Activated naive CD4-positive, alpha-beta T cell treated with anti-CD3 and anti-CD28 coated beads, Interleukin-2, amount 10 ng/mL, durations not matched to agents 7 days and 5 days (primary cell): ENCODE results near the gene ATXN1.

Experiments
- CTCF ChIA-PET: fragments of 350-600 bp; sonication (Branson Sonifier 250); formaldehyde crosslinking; loops from one replicate; lab custom pipeline; 2021; ENCODE audit warnings: antibody characterized with exemption; lab: Charles Lee
- DNase-seq: peaks from one replicate; pipeline ENCODE4 v3.0.0-alpha.2; 2020
- H3K27ac Mint-ChIP-seq: one replicate; pipeline ENCODE4 v1.8.0; 2021; ENCODE audit warnings: mild to moderate bottlenecking, moderate library complexity, mixed read lengths
- H3K27me3 Mint-ChIP-seq: one replicate; pipeline ENCODE4 v1.8.0; 2021; ENCODE audit warnings: mild to moderate bottlenecking, mixed read lengths
- H3K36me3 Mint-ChIP-seq: one replicate; pipeline ENCODE4 v1.8.0; 2021; ENCODE audit warnings: mixed read lengths
- H3K4me1 Mint-ChIP-seq: one replicate; pipeline ENCODE4 v1.8.0; 2021; ENCODE audit warnings: mixed read lengths
- H3K4me3 Mint-ChIP-seq: one replicate; pipeline ENCODE4 v1.8.0; 2021; ENCODE audit warnings: mild to moderate bottlenecking, moderate library complexity, mixed read lengths
- H3K9me3 Mint-ChIP-seq: one replicate; pipeline ENCODE4 v1.8.0; 2021; ENCODE audit warnings: mixed read lengths

Gene ATXN1

DNA sequence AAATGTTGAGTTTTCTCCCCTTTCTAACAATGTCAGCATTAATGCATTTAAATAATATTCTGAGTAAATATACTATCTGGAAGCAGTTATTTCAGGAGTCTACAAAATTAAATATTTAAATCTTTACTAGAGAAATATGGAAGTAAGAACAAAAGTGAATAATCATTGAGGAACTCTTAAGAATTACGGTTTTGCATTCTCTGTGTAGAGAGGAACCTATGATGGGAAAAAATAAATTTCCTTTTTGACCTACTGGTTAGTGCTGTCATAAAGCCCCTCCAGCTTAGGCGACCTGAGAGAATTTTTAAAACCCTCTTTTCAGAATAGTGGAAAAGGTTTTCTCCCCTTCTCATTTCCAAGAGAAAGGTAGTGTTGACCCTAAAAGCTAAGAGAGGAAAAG is 64.8 kb downstream of the ATXN1 start:
- H3K9me3 Mint-ChIP-seq: no peaks in the 10 kb centered on the region
- H3K27ac Mint-ChIP-seq: no peak overlapping the region
- peaks cover 57% of the 10 kb centered on the region for H3K4me1 Mint-ChIP-seq
- DNase-seq: no peak
- peaks cover 9% of the 10 kb centered on the region for H3K36me3 Mint-ChIP-seq
- CTCF ChIA-PET: interaction anchor here (0.6 kb wide), 1 partner anchor 14 kb away, joined by 3 read pairs; no protein-coding TSS in a partner anchor
- no peaks in the 10 kb centered on the region for H3K27me3 Mint-ChIP-seq
- H3K4me3 Mint-ChIP-seq: no peak overlapping the region

GRCh38 chr6:16694781-16695578 is 66.3 kb downstream of the ATXN1 start:
- H3K27me3 Mint-ChIP-seq: no peaks in the 10 kb centered on the region
- peaks cover 57% of the 10 kb centered on the region for H3K4me1 Mint-ChIP-seq
- no peaks in the 10 kb centered on the region for H3K9me3 Mint-ChIP-seq
- CTCF ChIA-PET: no interaction called here
- no peak overlapping the region for H3K4me3 Mint-ChIP-seq
- H3K36me3 Mint-ChIP-seq: peaks cover 17% of the 10 kb centered on the region
- no peak for DNase-seq
- H3K27ac Mint-ChIP-seq: no peak overlapping the region

- CTCF ChIA-PET: interaction anchor here (1.2 kb wide), 1 partner anchor 175 kb away, joined by 4 read pairs; no protein-coding TSS in a partner anchor
- H3K27ac Mint-ChIP-seq: peak overlapping the region; percentile 30
- H3K36me3 Mint-ChIP-seq: peaks cover 17% of the 10 kb centered on the region
- DNase-seq: no peak
- no peaks in the 10 kb centered on the region for H3K27me3 Mint-ChIP-seq
- H3K4me3 Mint-ChIP-seq: no peak overlapping the region
- H3K9me3 Mint-ChIP-seq: no peaks in the 10 kb centered on the region
- peaks cover 55% of the 10 kb centered on the region for H3K4me1 Mint-ChIP-seq
Measured at GRCh38 chr6:16691324-16691723, 69.9 kb downstream of the ATXN1 start.

DNA sequence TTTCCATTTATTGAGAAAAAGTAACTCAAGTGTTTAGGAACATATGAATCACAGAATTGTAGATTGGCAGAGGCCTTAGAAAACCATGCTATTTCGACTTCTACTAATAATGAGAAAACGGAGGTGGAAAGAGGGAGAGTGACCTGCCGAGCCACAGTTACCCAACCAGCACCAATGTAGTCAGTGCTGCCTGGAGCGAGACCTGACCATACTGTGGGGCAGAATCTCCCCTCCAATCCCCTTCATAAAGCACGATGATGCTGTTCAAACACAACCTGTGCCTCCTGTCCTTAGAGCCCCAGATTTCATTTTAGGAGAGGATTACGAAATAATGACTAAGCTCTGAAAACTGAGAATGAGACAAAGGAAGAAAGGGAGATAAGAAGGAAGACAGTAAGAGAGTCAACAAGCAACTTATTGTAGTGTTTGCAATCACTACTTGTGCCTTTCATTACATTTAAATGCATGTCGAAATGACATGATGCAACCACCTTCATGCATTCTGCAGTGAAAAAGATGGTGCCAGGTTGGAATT is 70.6 kb downstream of the ATXN1 start:
- H3K9me3 Mint-ChIP-seq: no peaks in the 10 kb centered on the region
- H3K36me3 Mint-ChIP-seq: peaks cover 17% of the 10 kb centered on the region
- no peak overlapping the region for H3K27ac Mint-ChIP-seq
- CTCF ChIA-PET: interaction anchor here (1.2 kb wide), 1 partner anchor 175 kb away, joined by 4 read pairs; no protein-coding TSS in a partner anchor
- H3K4me3 Mint-ChIP-seq: no peak overlapping the region
- H3K4me1 Mint-ChIP-seq: peaks cover 56% of the 10 kb centered on the region
- DNase-seq: no peak
- no peaks in the 10 kb centered on the region for H3K27me3 Mint-ChIP-seq

DNA sequence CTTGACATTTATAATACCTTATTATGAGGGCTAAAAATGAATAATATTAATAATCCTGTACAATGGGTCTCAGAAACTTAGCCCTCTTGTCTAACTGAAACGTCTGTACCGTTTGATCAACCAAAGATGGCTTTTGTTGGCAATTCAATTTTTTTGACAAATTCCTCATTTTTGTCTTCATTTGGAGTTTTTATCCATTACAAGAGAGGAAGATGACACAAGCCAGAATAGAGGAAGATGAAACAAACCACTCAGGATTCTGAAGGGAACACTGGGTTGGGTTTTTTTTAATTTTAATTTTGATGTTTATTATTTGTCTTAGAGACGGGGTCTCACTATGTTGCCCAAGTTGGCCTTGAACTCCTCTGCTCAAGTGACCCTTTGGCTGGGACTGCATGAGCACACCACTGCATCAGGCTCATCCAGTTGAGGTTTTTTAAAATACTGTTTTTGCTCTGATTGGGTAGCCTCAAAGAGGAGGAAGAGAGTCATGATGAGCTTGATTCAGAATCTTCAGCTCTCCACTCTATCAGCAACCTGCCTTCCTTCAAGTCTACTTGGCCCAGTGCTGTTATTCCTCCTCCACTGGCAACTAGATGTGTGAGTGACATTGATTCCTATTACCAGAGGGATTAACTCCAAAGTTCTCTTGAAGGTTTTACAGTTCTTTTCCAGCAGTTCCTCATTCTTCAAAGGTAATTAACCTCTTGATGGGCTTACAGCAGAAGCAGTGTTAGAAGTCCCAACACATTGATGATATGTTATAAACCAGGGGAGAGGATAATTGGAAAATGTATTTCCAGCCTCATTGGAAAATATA is 71.3 kb downstream of the ATXN1 start:
- CTCF ChIA-PET: interaction anchor here (1.2 kb wide), 1 partner anchor 174 kb away, joined by 4 read pairs; no protein-coding TSS in a partner anchor
- H3K9me3 Mint-ChIP-seq: no peaks in the 10 kb centered on the region
- no peak overlapping the region for H3K27ac Mint-ChIP-seq
- peaks cover 17% of the 10 kb centered on the region for H3K36me3 Mint-ChIP-seq
- H3K27me3 Mint-ChIP-seq: no peaks in the 10 kb centered on the region
- DNase-seq: no peak
- H3K4me1 Mint-ChIP-seq: peaks cover 56% of the 10 kb centered on the region
- H3K4me3 Mint-ChIP-seq: no peak overlapping the region

DNA sequence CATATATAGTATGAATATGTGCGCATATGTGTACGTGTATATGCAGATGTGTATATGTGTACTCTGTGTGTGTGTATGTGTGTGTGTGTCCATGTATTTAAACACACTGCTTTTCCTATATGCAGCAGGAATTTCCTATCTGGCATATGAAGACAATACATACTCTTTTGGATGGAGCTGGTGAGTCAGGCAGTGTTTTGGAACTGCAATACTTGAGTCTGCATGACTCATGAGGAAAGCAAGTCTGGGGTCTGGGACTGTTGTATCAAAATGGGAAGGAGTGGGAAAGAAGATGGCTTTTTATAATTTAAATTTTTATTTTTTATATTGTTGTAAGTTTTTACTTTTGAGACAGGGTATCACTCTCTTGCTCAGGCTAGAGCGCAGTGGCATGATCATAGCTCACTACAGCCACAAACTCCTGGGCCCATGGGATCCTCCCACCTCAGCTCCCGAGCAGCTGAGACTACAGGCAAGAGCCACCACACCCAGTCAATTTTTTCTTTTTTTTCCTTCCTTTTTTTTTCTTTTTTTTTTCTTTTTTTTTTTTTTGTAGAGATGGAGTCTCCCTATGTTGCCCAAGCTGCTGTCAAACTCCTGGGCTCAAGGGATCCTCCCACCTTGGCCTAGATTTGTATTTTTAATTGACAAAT is 72.2 kb downstream of the ATXN1 start:
- H3K36me3 Mint-ChIP-seq: peaks cover 15% of the 10 kb centered on the region
- H3K4me1 Mint-ChIP-seq: peaks cover 53% of the 10 kb centered on the region
- CTCF ChIA-PET: interaction anchor here (0.7 to 1.4 kb wide), 3 partner anchors 8 to 25 kb away, joined by 3 read pairs; no protein-coding TSS in a partner anchor
- H3K27ac Mint-ChIP-seq: no peak overlapping the region
- H3K9me3 Mint-ChIP-seq: no peaks in the 10 kb centered on the region
- no peak overlapping the region for H3K4me3 Mint-ChIP-seq
- no peaks in the 10 kb centered on the region for H3K27me3 Mint-ChIP-seq
- no peak for DNase-seq

- Mint-ChIP-seq H3K4me1 (peaks cover 53% of the 10 kb centered on the region), H3K27ac (no peak overlapping the region)
- CTCF ChIA-PET: interaction anchor here (1.0 to 1.4 kb wide), 5 partner anchors 9 to 75 kb away, joined by 3 to 5 read pairs (median 3); partner anchors contain the start of gene ATXN1
Measured at GRCh38 chr6:16688436-16688835, 72.8 kb downstream of the ATXN1 start.

GRCh38 chr6:16687045-16687444 is 74.2 kb downstream of the ATXN1 start:
- Mint-ChIP-seq H3K4me3 (no peak overlapping the region), H3K27ac (no peak overlapping the region), H3K27me3 (no peaks in the 10 kb centered on the region), H3K9me3 (no peaks in the 10 kb centered on the region), H3K4me1 (peaks cover 51% of the 10 kb centered on the region), H3K36me3 (peaks cover 12% of the 10 kb centered on the region)
- DNase-seq: no peak
- CTCF ChIA-PET: no interaction called here

More at GRCh38 chr6:16688436-16688835, 72.8 kb downstream of the ATXN1 start:
- H3K36me3 Mint-ChIP-seq: peaks cover 14% of the 10 kb centered on the region
- H3K27me3 Mint-ChIP-seq: no peaks in the 10 kb centered on the region
- no peak overlapping the region for H3K4me3 Mint-ChIP-seq
- H3K9me3 Mint-ChIP-seq: no peaks in the 10 kb centered on the region
- no peak for DNase-seq

DNA sequence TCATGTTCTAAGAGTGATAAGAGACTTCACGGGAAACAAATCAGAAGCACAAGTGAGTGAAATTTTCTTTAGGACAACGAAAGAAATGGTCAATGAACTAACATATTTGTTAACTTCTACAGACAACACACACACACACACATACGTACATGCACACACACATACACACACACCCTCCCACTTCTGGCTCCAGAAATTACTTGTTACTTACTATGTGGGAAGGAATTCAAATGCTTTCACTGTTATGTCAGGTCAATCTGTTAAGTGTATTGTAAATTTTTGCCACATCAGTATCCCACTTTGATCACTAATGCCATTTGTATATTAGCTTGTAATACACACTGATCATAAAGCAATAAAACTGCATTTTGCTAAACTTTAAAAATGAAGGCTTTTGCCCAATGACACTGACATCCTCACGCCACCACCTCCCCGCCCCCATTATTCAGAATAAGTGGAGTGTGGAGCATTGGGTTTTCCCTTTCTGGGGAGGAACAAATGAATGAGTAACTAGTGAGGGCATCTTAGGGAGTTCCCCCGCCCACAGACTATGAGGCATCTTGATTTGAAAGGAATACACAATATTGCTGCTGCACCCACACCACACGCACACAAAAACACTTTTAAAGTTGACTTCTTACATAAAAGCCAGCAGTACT is 76.2 kb downstream of the ATXN1 start:
- Mint-ChIP-seq H3K27me3 (no peaks in the 10 kb centered on the region), H3K27ac (no peak overlapping the region), H3K36me3 (peaks cover 10% of the 10 kb centered on the region), H3K4me1 (peaks cover 32% of the 10 kb centered on the region), H3K9me3 (no peaks in the 10 kb centered on the region), H3K4me3 (no peak overlapping the region)
- peak; percentile 30 for DNase-seq
- CTCF ChIA-PET: interaction anchor here (1.2 kb wide), 1 partner anchor 79 kb away, joined by 4 read pairs; no protein-coding TSS in a partner anchor

DNA sequence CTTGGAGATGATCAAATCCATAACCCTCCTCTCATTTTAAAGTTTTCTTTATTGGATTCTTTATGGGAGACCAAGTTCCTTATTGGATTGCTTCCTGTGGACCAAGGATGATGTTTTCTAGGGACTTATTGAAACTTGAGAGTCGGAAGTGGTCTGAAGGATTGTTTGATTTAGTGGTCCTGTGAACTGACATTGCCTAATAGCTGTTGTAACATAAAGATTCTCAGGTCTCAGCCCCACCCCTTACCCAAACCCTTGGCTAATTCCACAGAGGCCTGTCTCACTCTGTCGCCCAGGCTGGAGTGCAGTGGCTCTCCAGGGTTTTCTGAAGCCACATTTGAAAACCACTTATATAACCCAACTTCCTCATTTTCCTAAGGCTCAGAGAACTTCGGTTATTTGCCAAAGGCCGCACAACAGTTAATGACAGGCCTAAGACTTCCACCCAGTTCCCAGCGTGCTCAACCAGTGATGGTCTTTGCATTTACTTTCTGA is 77.0 kb downstream of the ATXN1 start:
- Mint-ChIP-seq H3K4me1 (peaks cover 31% of the 10 kb centered on the region), H3K27me3 (no peaks in the 10 kb centered on the region), H3K4me3 (no peak overlapping the region), H3K9me3 (no peaks in the 10 kb centered on the region), H3K36me3 (peaks cover 8% of the 10 kb centered on the region), H3K27ac (no peak overlapping the region)
- DNase-seq: no peak
- CTCF ChIA-PET: interaction anchor here (1.4 kb wide), 1 partner anchor 79 kb away, joined by 3 read pairs; no protein-coding TSS in a partner anchor

GRCh38 chr6:16683641-16684194 is 77.5 kb downstream of the ATXN1 start:
- no peak for DNase-seq
- no peak overlapping the region for H3K4me3 Mint-ChIP-seq
- CTCF ChIA-PET: interaction anchor here (1.4 kb wide), 1 partner anchor 80 kb away, joined by 3 read pairs; no protein-coding TSS in a partner anchor
- peaks cover 29% of the 10 kb centered on the region for H3K4me1 Mint-ChIP-seq
- H3K9me3 Mint-ChIP-seq: no peaks in the 10 kb centered on the region
- peaks cover 8% of the 10 kb centered on the region for H3K36me3 Mint-ChIP-seq
- no peaks in the 10 kb centered on the region for H3K27me3 Mint-ChIP-seq
- H3K27ac Mint-ChIP-seq: no peak overlapping the region

GRCh38 chr6:16681260-16681873 is 79.9 kb downstream of the ATXN1 start:
- Mint-ChIP-seq H3K27me3 (no peaks in the 10 kb centered on the region), H3K9me3 (no peaks in the 10 kb centered on the region), H3K4me3 (no peak overlapping the region), H3K36me3 (peaks cover 8% of the 10 kb centered on the region), H3K27ac (no peak overlapping the region), H3K4me1 (peaks cover 12% of the 10 kb centered on the region)
- CTCF ChIA-PET: interaction anchor here (1.1 to 1.2 kb wide), 2 partner anchors 17 to 30 kb away, joined by 3 to 5 read pairs; no protein-coding TSS in a partner anchor
- no peak for DNase-seq
